Lung microvascular endothelial cell (primary cell): ENCODE measurements around the gene CASP2. TPM values are rescaled to one million over a fixed set of nuclear protein-coding genes. Genes with fewer than 3 reads are reported as not detected.

Experiments
- DNase-seq, 2 donors: peaks; one replicate each; pipeline versions ENCODE4 v3.0.0 to v3.0.0-alpha.2; 2010; ENCODE audit warnings: low read depth in 2 of 2
- total RNA-seq: library from RNA; depleted of rRNA; stranded (reverse); fragments of >200 nt; gene quantifications from 2 replicates; pipeline ENCODE4 v1.2.1, GENCODE V29; 2014

The CASP2 gene
- total RNA-seq, 1 donor from 2014 or later = 9.9 TPM

GRCh38 chr7:143295870-143296269, 7.7 kb downstream of the CASP2 start:
- DNase-seq = peak in 1 of 2 donors; percentile 31

GRCh38 chr7:143296686-143297085, 8.5 kb downstream of the CASP2 start:
- DNase-seq = no peak

GRCh38 chr7:143299346-143299745, 11.2 kb downstream of the CASP2 start:
- DNase-seq = no peak

- DNase-seq = peak; percentile 27 to 55
Observed at GRCh38 chr7:143299840-143300239, 11.7 kb downstream of the CASP2 start.

- no peak for DNase-seq
Observed at GRCh38 chr7:143300959-143301935, 13.1 kb downstream of the CASP2 start.

- no peak for DNase-seq
Observed at GRCh38 chr7:143303733-143304132, 15.6 kb downstream of the CASP2 start.

DNA sequence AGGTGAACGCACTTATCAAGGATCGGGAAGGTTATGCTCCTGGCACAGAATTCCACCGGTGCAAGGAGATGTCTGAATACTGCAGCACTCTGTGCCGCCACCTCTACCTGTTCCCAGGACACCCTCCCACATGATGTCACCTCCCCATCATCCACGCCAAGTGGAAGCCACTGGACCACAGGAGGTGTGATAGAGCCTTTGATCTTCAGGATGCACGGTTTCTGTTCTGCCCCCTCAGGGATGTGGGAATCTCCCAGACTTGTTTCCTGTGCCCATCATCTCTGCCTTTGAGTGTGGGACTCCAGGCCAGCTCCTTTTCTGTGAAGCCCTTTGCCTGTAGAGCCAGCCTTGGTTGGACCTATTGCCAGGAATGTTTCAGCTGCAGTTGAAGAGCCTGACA, 16.8 kb downstream of the CASP2 start:
- DNase-seq = no peak

DNA sequence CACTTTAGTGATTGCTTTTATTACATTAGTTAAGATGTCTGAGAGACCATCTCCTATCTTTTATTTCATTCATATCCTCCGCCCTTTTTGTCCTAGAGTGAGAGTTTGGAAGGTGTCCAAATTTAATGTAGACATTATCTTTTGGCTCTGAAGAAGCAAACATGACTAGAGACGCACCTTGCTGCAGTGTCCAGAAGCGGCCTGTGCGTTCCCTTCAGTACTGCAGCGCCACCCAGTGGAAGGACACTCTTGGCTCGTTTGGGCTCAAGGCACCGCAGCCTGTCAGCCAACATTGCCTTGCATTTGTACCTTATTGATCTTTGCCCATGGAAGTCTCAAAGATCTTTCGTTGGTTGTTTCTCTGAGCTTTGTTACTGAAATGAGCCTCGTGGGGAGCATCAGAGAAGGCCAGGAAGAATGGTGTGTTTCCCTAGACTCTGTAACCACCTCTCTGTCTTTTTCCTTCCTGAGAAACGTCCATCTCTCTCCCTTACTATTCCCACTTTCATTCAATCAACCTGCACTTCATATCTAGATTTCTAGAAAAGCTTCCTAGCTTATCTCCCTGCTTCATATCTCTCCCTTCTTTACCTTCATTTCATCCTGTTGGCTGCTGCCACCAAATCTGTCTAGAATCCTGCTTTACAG, 17.4 kb downstream of the CASP2 start:
- DNase-seq = peak; percentile 68 to 72

- DNase-seq = peak in 1 of 2 donors; percentile 28
Observed at GRCh38 chr7:143308632-143309031, 20.5 kb downstream of the CASP2 start.

GRCh38 chr7:143314127-143314526, 26.0 kb downstream of the CASP2 start:
- no peak for DNase-seq

DNA sequence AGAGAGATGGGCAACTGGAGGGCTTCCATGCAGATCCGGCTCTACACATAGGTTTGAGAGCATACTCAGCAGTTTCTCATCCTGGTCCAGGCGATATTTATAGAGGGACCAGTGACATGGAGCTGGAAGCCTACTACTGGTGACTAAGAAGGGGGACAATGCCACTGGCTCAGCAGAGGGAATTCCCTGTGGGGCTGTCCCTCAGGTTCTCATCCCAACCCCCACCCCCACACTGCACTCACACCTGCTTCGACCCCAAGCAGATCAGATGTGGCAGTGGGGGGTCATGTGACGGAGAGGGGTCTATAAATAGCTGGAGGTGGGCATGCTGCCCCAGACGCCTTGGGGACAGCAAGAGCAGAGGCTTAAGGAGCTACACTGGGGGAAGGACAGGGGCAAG, 27.6 kb downstream of the CASP2 start, which contains the start of gene CLCN1:
CLCN1 (plus strand) TSS at position 336 of the 400 bp plus-strand sequence. CDS start 102 bp downstream, outside the sequence.
- no peak for DNase-seq

DNA sequence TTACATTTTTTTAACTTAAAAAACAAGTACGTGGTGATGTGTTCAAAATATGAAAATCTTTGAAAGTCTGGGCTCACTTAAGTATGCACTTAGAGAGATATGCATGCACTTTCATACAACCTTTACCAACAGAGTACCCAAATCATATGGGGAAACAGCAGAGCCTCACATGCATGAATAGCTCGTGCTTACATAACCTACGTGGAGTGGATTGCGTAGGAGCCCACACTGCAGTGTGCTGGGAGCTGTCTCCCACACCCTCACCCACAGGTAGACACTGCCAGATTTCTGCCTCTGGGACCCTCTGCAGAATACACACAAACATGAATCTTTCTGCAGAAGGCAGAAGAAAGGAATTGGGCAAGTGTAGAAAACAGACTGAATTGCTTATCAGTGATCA, 28.3 kb downstream of the CASP2 start:
- no peak for DNase-seq

GRCh38 chr7:143318661-143319060, 30.5 kb downstream of the CASP2 start:
- no peak for DNase-seq

DNA sequence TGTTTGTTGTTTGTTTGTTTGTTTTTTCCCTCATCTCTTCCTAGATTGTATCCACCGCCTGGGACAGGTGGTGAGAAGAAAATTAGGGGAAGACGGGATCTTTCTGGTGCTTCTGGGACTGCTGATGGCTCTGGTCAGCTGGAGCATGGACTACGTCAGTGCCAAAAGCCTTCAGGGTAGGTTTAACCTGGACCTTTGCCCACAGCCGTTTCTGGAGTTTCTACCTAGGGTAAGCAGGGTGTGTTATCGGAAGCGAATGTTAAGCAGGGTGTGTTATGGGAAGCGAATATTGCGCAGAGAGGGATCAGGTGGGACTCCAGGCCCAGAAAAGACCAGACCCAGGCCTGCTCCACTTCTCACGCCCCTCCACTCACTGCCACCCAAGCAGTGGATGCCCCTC, 32.5 kb downstream of the CASP2 start:
- DNase-seq = no peak

GRCh38 chr7:143321242-143321641, 33.1 kb downstream of the CASP2 start:
- no peak for DNase-seq

DNA sequence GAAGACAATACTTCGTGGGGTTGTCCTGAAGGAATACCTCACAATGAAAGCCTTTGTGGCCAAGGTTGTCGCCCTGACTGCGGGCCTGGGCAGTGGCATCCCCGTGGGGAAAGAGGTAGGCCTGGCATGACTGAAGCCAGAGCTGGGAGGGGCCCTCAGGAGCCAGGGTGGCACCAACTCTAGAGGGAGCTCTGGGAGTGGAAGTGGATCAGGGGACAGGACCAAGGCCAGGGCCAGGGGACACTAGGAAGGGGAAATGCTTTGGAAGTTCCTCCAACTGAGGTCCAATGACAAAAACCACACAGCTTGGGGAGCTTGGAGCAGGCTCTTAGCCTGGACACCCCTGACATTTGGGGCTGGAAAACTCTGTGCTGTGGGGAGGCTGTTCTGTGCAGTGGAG, 33.6 kb downstream of the CASP2 start:
- DNase-seq = peak in 1 of 2 donors; percentile 14

GRCh38 chr7:143322760-143323633, 34.8 kb downstream of the CASP2 start:
- DNase-seq = no peak

- DNase-seq = no peak
Observed at GRCh38 chr7:143323653-143324052, 35.5 kb downstream of the CASP2 start.

GRCh38 chr7:143325240-143325639, 37.1 kb downstream of the CASP2 start:
- DNase-seq = no peak

DNA sequence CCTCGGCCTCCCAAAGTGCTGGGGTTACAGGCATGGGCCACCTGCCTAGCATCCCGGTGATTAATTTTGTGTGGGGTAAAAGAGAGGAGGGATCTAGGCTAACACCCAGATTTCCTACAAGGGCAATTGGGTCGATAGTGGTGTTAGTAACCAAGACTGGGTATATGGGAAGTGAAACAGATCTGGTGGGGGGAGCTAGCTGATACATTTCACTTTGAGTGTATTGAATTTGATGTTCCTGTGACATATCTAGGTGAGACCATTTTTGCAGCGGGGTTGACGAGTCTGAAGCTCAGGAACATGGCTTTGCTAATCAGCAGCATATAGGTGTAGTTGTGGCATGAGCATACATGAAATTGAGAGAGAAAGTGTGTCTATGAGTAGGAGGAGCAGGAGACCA, 39.8 kb downstream of the CASP2 start:
- no peak for DNase-seq

GRCh38 chr7:143329471-143330170, 41.5 kb downstream of the CASP2 start:
- no peak for DNase-seq
